Esophagus squamous epithelium (tissue), 4 donors: ENCODE data around the gene SERPINA4.

Experiments used
- POLR2A ChIP-seq, 4 donors: fragments of 450-650 bp; IDR thresholded peaks; one replicate each; pipeline ENCODE4 v1.6.1; 2017; ENCODE audit warnings: antibody characterized with exemption in 4 of 4, mild to moderate bottlenecking in 4 of 4, moderate library complexity in 3 of 4
- TF ChIP-seq, protein P1 (sequence below), 6 experiments: fragments of 450-650 bp in 4 of 6; fragments of 200-600 bp in 2 of 6; sonication (generic) in 2 of 6; IDR thresholded peaks; one replicate each; pipeline ENCODE4 v1.5.1; 2016 to 2019; ENCODE audit warnings: antibody characterized with exemption in 6 of 6, mild to moderate bottlenecking in 4 of 6, moderate library complexity in 4 of 6

DNA sequence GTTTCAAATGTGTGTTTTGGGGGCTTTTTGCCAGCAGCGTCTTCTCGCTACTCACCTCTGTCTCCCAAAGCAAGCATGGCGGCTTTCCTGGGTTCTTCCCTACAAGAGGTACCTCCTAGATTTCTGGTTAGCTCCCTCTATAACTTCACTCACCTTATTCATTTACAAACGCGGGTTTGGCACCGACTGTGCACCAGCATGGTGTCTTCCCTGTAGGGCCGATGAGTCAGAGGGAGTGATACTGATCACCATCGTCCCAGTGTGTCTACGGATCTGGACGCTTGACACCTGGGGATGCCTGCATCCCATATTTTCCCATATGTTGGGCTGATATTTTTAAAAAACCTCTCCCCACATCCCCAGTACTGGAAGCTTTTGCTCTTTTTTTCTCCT is 44.0 kb upstream of the SERPINA4 start:
- TF ChIP-seq, protein P1, sequence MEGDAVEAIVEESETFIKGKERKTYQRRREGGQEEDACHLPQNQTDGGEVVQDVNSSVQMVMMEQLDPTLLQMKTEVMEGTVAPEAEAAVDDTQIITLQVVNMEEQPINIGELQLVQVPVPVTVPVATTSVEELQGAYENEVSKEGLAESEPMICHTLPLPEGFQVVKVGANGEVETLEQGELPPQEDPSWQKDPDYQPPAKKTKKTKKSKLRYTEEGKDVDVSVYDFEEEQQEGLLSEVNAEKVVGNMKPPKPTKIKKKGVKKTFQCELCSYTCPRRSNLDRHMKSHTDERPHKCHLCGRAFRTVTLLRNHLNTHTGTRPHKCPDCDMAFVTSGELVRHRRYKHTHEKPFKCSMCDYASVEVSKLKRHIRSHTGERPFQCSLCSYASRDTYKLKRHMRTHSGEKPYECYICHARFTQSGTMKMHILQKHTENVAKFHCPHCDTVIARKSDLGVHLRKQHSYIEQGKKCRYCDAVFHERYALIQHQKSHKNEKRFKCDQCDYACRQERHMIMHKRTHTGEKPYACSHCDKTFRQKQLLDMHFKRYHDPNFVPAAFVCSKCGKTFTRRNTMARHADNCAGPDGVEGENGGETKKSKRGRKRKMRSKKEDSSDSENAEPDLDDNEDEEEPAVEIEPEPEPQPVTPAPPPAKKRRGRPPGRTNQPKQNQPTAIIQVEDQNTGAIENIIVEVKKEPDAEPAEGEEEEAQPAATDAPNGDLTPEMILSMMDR (IDR thresholded peaks at IDR 0.05), result no peak
- TF ChIP-seq POLR2A (IDR thresholded peaks at IDR 0.05), result no peak
